GM23338 (cell line): ENCODE measurements around the gene YWHAH. TPM values are rescaled to one million over a fixed set of nuclear protein-coding genes. Genes with fewer than 3 reads are reported as not detected.

Experiments used
- ATAC-seq: fragments of 200-7000 bp; cut with Tn5 transposase; 3 replicates; pipeline ENCODE4 v1.9.1; 2020
- DNase-seq: peaks from one replicate; pipeline ENCODE4 v3.0.0-alpha.2; 2015; ENCODE audit warnings: low spot score
- H2AFZ ChIP-seq: fragments of 200-600 bp; sonication (generic); 2 replicates; pipeline ENCODE4 v1.8.0; 2016; ENCODE audit warnings: antibody characterized with exemption, mild to moderate bottlenecking, moderate library complexity
- H3F3A ChIP-seq: fragments of 200-600 bp; sonication (generic); replicated peaks from 2 replicates; pipeline ENCODE4 v1.8.0; 2017; ENCODE audit warnings: antibody characterized with exemption, mixed run types, low read depth
- H3K27ac ChIP-seq: fragments of 200-600 bp; sonication (generic); 2 replicates; pipeline ENCODE4 v1.6.1; 2016; ENCODE audit warnings: low read depth
- H3K27me3 ChIP-seq: fragments of 200-600 bp; sonication (generic); 2 replicates; pipeline ENCODE4 v1.8.0; 2016; ENCODE audit warnings: mild to moderate bottlenecking, mixed run types, moderate library complexity; ENCODE audit not compliant: insufficient read depth
- H3K36me3 ChIP-seq: fragments of 200-600 bp; sonication (generic); 2 replicates; pipeline ENCODE4 v1.8.0; 2016; ENCODE audit warnings: mild to moderate bottlenecking; ENCODE audit not compliant: insufficient read depth
- H3K4me1 ChIP-seq: fragments of 200-600 bp; sonication (generic); 2 replicates; pipeline ENCODE4 v1.8.0; 2016; ENCODE audit warnings: mild to moderate bottlenecking, moderate library complexity; ENCODE audit not compliant: insufficient read depth
- H3K4me2 ChIP-seq: fragments of 200-600 bp; sonication (generic); 2 replicates; pipeline ENCODE4 v1.7.1; 2017; ENCODE audit warnings: mixed run types
- H3K4me3 ChIP-seq: fragments of 200-600 bp; sonication (generic); 2 replicates; pipeline ENCODE4 v1.6.1; 2016; ENCODE audit warnings: mixed run types
- H3K79me2 ChIP-seq: fragments of 200-600 bp; sonication (generic); replicated peaks from 2 replicates; pipeline ENCODE4 v1.8.0; 2017; ENCODE audit warnings: mild to moderate bottlenecking; ENCODE audit not compliant: insufficient read depth
- H3K9me2 ChIP-seq: fragments of 200-600 bp; sonication (generic); 2 replicates; pipeline ENCODE4 v1.8.0; 2017; ENCODE audit not compliant: insufficient read depth
- H4K20me1 ChIP-seq: fragments of 200-600 bp; sonication (generic); replicated peaks from 2 replicates; pipeline ENCODE4 v1.8.0; 2017; ENCODE audit warnings: mild to moderate bottlenecking; ENCODE audit not compliant: insufficient read depth
- H3K27ac Mint-ChIP-seq: 2 replicates; pipeline ENCODE4 v1.8.0; 2020; ENCODE audit warnings: inconsistent platforms, mild to moderate bottlenecking, moderate library complexity, mixed read lengths
- H3K27me3 Mint-ChIP-seq: 3 replicates; pipeline ENCODE4 v1.8.0; 2022; ENCODE audit warnings: low read depth, mild to moderate bottlenecking, moderate library complexity, mixed read lengths, inconsistent platforms; ENCODE audit not compliant: insufficient read depth, poor library complexity
- H3K36me3 Mint-ChIP-seq: 3 replicates; pipeline ENCODE4 v1.8.0; 2021; ENCODE audit warnings: low read depth, mild to moderate bottlenecking, inconsistent platforms, moderate library complexity, mixed read lengths
- H3K4me1 Mint-ChIP-seq: 3 replicates; pipeline ENCODE4 v1.8.0; 2020; ENCODE audit warnings: mild to moderate bottlenecking, inconsistent platforms, mixed read lengths
- H3K4me3 Mint-ChIP-seq: 3 replicates; pipeline ENCODE4 v1.8.0; 2021; ENCODE audit warnings: moderate library complexity, mild to moderate bottlenecking, inconsistent platforms, mixed read lengths
- H3K9me3 Mint-ChIP-seq: 3 replicates; pipeline ENCODE4 v1.8.0; 2020; ENCODE audit warnings: moderate library complexity, mild to moderate bottlenecking, inconsistent platforms, mixed read lengths
- CREB1 ChIP-seq: fragments of 250-450 bp; sonication (Bioruptor Pico); IDR thresholded peaks from 2 replicates; pipeline ENCODE4 v1.5.0; 2020; ENCODE audit warnings: low read depth, mild to moderate bottlenecking, moderate library complexity
- EZH2 ChIP-seq: fragments of 200-600 bp; sonication (generic); IDR thresholded peaks from one replicate; pipeline ENCODE4 v1.8.0; 2017; ENCODE audit warnings: antibody characterized with exemption, mild to moderate bottlenecking, low read depth; ENCODE audit not compliant: unreplicated experiment
- EZH2phosphoT487 ChIP-seq: fragments of 200-600 bp; sonication (generic); IDR thresholded peaks from one replicate; pipeline ENCODE4 v1.8.1; 2018; ENCODE audit warnings: antibody characterized with exemption; ENCODE audit not compliant: unreplicated experiment
- JUNB ChIP-seq: IDR thresholded peaks from one replicate; pipeline ENCODE4 v1.6.1; 2016; ENCODE audit warnings: antibody characterized with exemption; ENCODE audit not compliant: unreplicated experiment
- NANOG ChIP-seq: IDR thresholded peaks from 2 replicates; pipeline ENCODE4 v1.6.1; 2016; ENCODE audit warnings: antibody characterized with exemption, borderline replicate concordance
- POLR2AphosphoS5 ChIP-seq: IDR thresholded peaks from 2 replicates; pipeline ENCODE4 v1.6.1; 2016; ENCODE audit warnings: antibody characterized with exemption, low read depth
- REST ChIP-seq: IDR thresholded peaks from one replicate; pipeline ENCODE4 v1.6.1; 2018; ENCODE audit warnings: antibody characterized with exemption; ENCODE audit not compliant: unreplicated experiment
- STAT1 ChIP-seq: IDR thresholded peaks from one replicate; pipeline ENCODE4 v1.6.1; 2016; ENCODE audit warnings: antibody characterized with exemption; ENCODE audit not compliant: unreplicated experiment
- ZNF114 ChIP-seq: fragments of 250-450 bp; sonication (Bioruptor Pico); IDR thresholded peaks from 2 replicates; pipeline ENCODE4 v1.5.0; 2020; ENCODE audit warnings: mild to moderate bottlenecking, moderate library complexity
- ZNF331 ChIP-seq: fragments of 250-450 bp; sonication (Bioruptor Pico); IDR thresholded peaks from 2 replicates; pipeline ENCODE4 v1.5.0; 2020; ENCODE audit warnings: low read depth, mild to moderate bottlenecking, moderate library complexity
- polyA plus RNA-seq: library from polyadenylated mRNA; unstranded; fragments of >200 nt; fragmentation: Nextera tagmentation; extraction: Ambion mirVana; gene quantifications from 2 replicates; pipeline ENCODE4 v1.2.1, GENCODE V29; 2016
- total RNA-seq: library from RNA; depleted of rRNA; stranded (reverse); fragments of >200 nt; shearing (Covaris generic); gene quantifications from 2 replicates; pipeline ENCODE4 v1.2.3, GENCODE V29; 2014
- TF ChIP-seq, protein P1 (sequence below): fragments of 250-450 bp; sonication (Bioruptor Pico); IDR thresholded peaks from 2 replicates; pipeline ENCODE4 v1.5.0; 2020; ENCODE audit warnings: mild to moderate bottlenecking, moderate library complexity
- TF ChIP-seq, protein P2 (sequence below): IDR thresholded peaks from 2 replicates; pipeline ENCODE4 v1.6.1; 2016; ENCODE audit warnings: antibody characterized with exemption
- TF ChIP-seq, protein P3 (sequence below), 2 experiments: fragments of 200-600 bp in 1 of 2; sonication (generic) in 1 of 2; conservative IDR thresholded peaks; 2 replicates each; pipeline versions ENCODE4 v1.5.1 to v1.6.1; 2016 to 2017; ENCODE audit warnings: antibody characterized with exemption in 2 of 2, low read depth in 2 of 2, mild to moderate bottlenecking in 2 of 2, moderate library complexity in 1 of 2

Gene YWHAH
- total and polyA plus RNA-seq, 2 experiments from 2014 or later, result 277 to 283 TPM

- peak overlapping the region; percentile 57; the same call in 1 of the 2 replicates for H3K27ac ChIP-seq
- H3K4me1 ChIP-seq, result peaks cover 17% of the 10 kb centered on the region
- H3K9me2 ChIP-seq, result no peaks in the 10 kb centered on the region
- H3K4me3 ChIP-seq, result no peak overlapping the region
- TF ChIP-seq ZNF114 (CRISPR knock-in tag), result no peak
- TF ChIP-seq, protein P1, sequence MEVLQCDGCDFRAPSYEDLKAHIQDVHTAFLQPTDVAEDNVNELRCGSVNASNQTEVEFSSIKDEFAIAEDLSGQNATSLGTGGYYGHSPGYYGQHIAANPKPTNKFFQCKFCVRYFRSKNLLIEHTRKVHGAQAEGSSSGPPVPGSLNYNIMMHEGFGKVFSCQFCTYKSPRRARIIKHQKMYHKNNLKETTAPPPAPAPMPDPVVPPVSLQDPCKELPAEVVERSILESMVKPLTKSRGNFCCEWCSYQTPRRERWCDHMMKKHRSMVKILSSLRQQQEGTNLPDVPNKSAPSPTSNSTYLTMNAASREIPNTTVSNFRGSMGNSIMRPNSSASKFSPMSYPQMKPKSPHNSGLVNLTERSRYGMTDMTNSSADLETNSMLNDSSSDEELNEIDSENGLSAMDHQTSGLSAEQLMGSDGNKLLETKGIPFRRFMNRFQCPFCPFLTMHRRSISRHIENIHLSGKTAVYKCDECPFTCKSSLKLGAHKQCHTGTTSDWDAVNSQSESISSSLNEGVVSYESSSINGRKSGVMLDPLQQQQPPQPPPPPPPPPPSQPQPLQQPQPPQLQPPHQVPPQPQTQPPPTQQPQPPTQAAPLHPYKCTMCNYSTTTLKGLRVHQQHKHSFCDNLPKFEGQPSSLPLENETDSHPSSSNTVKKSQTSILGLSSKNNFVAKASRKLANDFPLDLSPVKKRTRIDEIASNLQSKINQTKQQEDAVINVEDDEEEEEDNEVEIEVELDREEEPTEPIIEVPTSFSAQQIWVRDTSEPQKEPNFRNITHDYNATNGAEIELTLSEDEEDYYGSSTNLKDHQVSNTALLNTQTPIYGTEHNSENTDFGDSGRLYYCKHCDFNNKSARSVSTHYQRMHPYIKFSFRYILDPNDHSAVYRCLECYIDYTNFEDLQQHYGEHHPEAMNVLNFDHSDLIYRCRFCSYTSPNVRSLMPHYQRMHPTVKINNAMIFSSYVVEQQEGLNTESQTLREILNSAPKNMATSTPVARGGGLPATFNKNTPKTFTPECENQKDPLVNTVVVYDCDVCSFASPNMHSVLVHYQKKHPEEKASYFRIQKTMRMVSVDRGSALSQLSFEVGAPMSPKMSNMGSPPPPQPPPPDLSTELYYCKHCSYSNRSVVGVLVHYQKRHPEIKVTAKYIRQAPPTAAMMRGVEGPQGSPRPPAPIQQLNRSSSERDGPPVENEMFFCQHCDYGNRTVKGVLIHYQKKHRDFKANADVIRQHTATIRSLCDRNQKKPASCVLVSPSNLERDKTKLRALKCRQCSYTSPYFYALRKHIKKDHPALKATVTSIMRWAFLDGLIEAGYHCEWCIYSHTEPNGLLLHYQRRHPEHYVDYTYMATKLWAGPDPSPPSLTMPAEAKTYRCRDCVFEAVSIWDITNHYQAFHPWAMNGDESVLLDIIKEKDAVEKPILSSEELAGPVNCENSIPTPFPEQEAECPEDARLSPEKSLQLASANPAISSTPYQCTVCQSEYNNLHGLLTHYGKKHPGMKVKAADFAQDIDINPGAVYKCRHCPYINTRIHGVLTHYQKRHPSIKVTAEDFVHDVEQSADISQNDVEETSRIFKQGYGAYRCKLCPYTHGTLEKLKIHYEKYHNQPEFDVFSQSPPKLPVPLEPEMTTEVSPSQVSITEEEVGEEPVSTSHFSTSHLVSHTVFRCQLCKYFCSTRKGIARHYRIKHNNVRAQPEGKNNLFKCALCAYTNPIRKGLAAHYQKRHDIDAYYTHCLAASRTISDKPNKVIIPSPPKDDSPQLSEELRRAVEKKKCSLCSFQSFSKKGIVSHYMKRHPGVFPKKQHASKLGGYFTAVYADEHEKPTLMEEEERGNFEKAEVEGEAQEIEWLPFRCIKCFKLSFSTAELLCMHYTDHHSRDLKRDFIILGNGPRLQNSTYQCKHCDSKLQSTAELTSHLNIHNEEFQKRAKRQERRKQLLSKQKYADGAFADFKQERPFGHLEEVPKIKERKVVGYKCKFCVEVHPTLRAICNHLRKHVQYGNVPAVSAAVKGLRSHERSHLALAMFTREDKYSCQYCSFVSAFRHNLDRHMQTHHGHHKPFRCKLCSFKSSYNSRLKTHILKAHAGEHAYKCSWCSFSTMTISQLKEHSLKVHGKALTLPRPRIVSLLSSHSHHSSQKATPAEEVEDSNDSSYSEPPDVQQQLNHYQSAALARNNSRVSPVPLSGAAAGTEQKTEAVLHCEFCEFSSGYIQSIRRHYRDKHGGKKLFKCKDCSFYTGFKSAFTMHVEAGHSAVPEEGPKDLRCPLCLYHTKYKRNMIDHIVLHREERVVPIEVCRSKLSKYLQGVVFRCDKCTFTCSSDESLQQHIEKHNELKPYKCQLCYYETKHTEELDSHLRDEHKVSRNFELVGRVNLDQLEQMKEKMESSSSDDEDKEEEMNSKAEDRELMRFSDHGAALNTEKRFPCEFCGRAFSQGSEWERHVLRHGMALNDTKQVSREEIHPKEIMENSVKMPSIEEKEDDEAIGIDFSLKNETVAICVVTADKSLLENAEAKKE (CRISPR knock-in tag), result no peak
- TF ChIP-seq STAT1, result no peak
- no peak for TF ChIP-seq JUNB
- TF ChIP-seq REST, result no peak
- TF ChIP-seq ZNF331 (CRISPR knock-in tag), result no peak
- no peak for TF ChIP-seq CREB1 (CRISPR knock-in tag)
- no peak for TF ChIP-seq EZH2
- no peak for TF ChIP-seq EZH2phosphoT487
- no peak for TF ChIP-seq POLR2AphosphoS5
- TF ChIP-seq NANOG, result no peak
- TF ChIP-seq, protein P2, sequence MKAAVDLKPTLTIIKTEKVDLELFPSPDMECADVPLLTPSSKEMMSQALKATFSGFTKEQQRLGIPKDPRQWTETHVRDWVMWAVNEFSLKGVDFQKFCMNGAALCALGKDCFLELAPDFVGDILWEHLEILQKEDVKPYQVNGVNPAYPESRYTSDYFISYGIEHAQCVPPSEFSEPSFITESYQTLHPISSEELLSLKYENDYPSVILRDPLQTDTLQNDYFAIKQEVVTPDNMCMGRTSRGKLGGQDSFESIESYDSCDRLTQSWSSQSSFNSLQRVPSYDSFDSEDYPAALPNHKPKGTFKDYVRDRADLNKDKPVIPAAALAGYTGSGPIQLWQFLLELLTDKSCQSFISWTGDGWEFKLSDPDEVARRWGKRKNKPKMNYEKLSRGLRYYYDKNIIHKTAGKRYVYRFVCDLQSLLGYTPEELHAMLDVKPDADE, result no peak
- TF ChIP-seq, protein P3, sequence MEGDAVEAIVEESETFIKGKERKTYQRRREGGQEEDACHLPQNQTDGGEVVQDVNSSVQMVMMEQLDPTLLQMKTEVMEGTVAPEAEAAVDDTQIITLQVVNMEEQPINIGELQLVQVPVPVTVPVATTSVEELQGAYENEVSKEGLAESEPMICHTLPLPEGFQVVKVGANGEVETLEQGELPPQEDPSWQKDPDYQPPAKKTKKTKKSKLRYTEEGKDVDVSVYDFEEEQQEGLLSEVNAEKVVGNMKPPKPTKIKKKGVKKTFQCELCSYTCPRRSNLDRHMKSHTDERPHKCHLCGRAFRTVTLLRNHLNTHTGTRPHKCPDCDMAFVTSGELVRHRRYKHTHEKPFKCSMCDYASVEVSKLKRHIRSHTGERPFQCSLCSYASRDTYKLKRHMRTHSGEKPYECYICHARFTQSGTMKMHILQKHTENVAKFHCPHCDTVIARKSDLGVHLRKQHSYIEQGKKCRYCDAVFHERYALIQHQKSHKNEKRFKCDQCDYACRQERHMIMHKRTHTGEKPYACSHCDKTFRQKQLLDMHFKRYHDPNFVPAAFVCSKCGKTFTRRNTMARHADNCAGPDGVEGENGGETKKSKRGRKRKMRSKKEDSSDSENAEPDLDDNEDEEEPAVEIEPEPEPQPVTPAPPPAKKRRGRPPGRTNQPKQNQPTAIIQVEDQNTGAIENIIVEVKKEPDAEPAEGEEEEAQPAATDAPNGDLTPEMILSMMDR (conservative IDR thresholded peaks at IDR 0.05; ENCODE audit: low read depth in 2 of 2), result no peak
- no peak overlapping the region for H2AFZ ChIP-seq
- no peaks in the 10 kb centered on the region for H3K36me3 ChIP-seq
- no peaks in the 10 kb centered on the region; the same call in 1 of the 2 replicates for H3F3A ChIP-seq
- no peaks in the 10 kb centered on the region for H4K20me1 ChIP-seq
- ATAC-seq (peak; percentile 21; the same call in 1 of the 3 replicates), DNase-seq (peak; percentile 32)
- H3K4me1 Mint-ChIP-seq, result peaks cover 31% of the 10 kb centered on the region
- peak overlapping the region; percentile 44; the same call in 1 of the 2 replicates for H3K27ac Mint-ChIP-seq
- no peak overlapping the region for H3K4me3 Mint-ChIP-seq
- H3K4me2 ChIP-seq, result no peak overlapping the region
- no peaks in the 10 kb centered on the region; the same call in 2 of the 3 replicates for H3K36me3 Mint-ChIP-seq
- no peaks in the 10 kb centered on the region for H3K79me2 ChIP-seq
- H3K9me3 Mint-ChIP-seq, result no peaks in the 10 kb centered on the region
- H3K27me3 ChIP-seq, result no peaks in the 10 kb centered on the region
- no peaks in the 10 kb centered on the region for H3K27me3 Mint-ChIP-seq
These were observed 46.2 kb upstream of the YWHAH start for GRCh38 chr22:31897842-31898805.
